Stimulated activated CD8-positive, alpha-beta memory T cell treated with anti-CD3 and anti-CD28 coated beads, Interleukin-15, amount 100 ng/mL, for 24 hours (primary cell): ENCODE results near the gene BMP4.

Experiments
- DNase-seq: peaks from one replicate; pipeline ENCODE4 v3.0.0-alpha.2; 2020; ENCODE audit warnings: low read depth

The BMP4 gene

DNA sequence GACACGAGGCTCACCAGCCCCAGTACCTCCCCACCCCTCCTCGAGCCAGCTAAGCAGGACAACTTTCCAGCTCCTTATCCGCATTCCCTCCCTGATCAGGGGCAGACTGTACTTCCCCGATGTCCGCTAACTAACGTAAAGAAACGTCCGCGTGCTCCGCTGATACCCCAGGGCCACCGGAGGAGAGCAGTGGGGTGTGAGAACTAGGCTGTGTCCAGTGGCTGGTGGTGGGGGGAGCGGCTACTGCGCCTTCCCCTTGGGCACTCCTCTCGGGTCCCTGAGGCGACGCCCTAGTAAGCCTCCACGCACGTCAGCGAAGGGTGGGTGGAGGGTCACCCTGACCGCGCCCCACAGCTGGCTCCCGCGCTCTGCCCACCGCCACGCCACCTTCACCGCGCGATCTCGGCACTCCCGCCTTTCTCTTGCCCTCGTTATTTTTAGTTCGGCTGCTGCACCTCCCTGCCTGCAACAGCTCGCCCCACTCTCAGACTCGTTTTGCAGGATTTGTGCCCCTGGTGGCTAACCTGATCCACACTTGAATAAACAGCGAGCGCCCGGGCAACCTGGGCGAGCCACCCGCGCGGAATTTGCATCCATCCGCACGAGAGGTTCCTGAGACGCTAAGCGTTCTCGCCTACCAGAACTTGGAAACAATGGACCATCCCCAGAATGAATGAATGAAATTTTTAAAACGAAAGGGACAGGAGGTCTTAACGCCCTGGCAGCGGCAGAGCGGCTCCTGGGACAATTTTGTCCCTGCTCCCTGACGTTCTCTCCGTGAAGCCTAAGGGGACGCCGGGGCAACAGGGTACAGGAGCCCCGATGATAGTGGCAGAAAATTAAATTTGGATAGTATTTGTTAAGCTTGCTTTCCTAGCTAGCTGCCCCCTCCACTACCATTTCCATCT lies 6.9 kb upstream of the BMP4 start:
- no peak for DNase-seq

DNA sequence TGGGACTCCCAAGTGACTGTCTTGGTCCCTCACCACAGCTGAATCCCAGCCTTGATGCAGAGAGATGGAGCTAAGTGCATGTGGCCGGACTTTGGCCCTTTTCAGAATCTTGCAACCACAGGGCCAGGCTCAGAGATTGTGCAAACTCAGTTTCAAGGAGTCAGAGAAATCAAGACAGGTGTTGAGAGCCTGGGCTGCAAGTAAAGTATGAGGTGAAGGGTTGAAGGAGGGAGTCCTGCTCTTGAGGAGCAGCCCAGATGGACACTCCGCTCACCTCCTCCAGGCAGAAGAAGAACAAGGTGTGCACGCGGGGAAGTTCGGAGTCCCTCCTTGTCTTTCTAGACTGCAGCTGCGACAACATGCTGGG lies 6.3 kb upstream of the BMP4 start:
- DNase-seq = no peak

DNA sequence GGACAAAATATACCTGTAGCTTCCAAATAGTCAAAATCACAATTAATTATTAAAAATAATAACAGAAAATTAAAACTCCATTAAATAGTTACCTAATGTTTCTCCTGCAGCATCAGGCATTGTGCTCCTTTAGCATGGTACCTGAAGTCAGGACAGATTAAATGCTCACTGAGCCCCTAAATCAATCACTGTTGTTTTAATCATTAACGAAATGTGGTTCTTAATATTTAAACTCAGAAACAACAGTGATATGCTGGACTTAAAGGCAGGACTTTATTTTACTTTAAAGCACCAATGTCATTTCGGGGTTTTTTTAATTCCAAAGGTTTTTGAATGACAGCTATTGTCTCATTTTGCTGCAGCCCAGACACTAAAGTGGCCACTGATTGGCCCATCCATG lies 2.0 kb upstream of the BMP4 start:
- no peak for DNase-seq

- DNase-seq = no peak
Observed at GRCh38 chr14:53957739-53958138, 1.1 kb upstream of the BMP4 start.

GRCh38 chr14:53955671-53956426 lies 776 bp downstream of the BMP4 start:
- no peak for DNase-seq

DNA sequence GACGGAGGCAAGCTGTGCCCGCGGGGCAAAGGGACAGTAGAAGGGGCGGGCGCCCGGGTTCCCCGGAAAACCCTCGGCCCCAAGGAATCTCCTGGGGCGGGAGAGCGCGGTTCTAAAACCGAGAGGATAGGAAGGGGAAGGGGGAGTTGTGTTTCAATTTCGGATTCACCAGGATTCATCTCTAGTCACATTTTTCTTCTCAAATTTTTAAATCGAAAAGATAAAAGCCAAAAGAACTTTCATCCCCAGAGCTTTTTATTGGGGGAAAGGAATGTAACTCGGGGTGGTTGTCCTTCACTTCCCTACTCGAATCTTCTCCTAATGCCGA lies 1.4 kb downstream of the BMP4 start:
- no peak for DNase-seq

DNA sequence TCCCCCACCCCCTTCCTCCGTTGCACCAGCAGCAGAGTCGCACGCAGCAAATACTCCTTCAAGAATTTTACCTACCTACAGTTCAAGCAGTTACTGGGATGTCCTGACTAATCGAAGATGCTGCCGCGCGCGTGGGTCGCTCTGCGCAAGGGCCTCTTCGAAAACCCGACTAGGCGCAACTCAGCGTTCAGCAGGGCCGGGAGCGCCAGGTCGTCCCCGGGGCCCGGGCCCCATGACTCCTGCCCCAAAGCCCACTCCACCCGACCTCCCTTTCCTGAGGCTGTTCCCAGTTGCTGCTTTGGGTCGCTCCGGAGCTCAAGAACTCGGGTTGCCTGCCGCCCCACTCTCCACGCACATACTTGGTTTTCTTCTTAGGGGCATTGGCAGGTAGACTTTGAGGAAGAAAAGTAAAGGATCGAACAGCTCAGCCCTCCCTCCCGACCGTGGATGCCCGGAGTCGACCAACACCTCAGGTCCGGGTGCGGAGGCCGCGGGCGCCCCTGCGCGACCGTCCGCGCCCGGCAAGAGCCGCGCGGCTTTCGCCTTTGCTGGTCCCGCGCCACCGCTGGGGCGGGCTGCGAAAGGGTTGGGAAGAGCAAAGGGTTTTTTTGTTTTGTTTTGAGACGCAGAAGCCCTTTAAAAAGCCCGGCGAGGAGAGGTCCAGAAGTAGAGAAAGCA lies 1.9 kb downstream of the BMP4 start:
- DNase-seq = no peak

GRCh38 chr14:53953828-53954550 lies 2.6 kb downstream of the BMP4 start:
- no peak for DNase-seq

DNA sequence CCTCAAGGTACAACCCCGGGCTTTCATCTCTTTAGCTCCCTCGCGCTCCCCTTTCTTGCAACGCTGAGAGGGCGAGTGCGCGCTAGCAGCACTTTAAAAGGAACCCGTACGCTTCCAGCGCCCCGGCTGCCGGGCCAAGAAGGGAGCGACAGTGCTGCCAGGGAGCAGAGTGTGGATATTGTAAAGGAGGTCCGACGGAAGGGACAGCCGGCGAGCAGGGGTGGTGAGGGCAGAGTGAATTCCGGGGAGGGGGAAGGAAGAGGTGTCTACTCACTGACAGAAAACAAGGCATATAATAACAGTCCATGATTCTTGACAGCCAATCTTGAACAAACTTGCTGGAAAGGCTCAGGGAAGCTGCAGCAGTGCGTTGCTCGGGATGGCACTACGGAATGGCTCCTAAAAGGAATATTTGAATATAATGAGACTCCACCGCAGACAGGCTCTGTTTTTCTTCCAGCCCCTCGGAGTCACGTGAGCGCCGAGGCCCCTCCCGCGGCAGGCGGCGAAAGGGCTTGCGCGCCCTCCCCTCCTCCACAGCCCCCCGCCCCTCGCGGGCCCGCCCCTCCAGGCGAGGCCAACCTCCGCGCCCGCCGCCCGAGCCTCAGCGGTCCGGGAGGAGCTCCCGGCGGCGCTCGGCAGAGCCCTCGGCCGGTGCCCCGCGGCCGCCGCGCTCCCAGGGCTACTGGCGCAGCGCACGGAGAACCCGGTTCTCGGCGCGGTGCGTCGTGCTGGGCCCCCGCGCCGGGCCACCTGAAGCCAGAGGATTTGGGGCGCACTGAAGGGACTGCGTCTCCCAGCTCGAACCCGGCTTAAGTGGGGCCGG lies 3.4 kb downstream of the BMP4 start:
- no peak for DNase-seq

GRCh38 chr14:53952533-53952932 lies 4.1 kb downstream of the BMP4 start:
- DNase-seq = no peak

- no peak for DNase-seq
Observed at GRCh38 chr14:53951627-53952303, 4.9 kb downstream of the BMP4 start.

GRCh38 chr14:53951243-53951626 lies 5.4 kb downstream of the BMP4 start:
- DNase-seq = no peak

GRCh38 chr14:53950031-53950793 lies 6.4 kb downstream of the BMP4 start:
- DNase-seq = no peak

DNA sequence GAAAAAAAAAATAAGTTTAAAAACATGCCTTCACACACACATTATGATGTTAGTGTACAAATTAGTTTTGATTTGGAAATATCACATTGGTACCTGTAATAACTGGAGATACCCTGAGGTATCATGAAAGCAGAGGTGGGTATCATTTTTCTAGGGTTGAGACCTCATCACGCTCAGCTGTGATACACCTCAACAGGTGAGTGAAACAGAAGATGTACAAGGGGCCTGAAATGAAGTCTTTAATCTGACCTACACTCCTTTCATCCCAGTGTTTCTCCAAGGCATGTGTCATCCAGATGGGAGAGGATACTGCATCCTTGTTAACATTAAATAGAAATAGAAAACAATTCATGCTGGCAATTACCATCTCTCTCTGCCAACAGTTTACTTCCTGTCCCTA lies 7.4 kb downstream of the BMP4 start:
- no peak for DNase-seq

GRCh38 chr14:53948205-53948884 lies 8.3 kb downstream of the BMP4 start:
- DNase-seq = no peak

GRCh38 chr14:53947452-53948204 lies 9.0 kb downstream of the BMP4 start:
- no peak for DNase-seq

DNA sequence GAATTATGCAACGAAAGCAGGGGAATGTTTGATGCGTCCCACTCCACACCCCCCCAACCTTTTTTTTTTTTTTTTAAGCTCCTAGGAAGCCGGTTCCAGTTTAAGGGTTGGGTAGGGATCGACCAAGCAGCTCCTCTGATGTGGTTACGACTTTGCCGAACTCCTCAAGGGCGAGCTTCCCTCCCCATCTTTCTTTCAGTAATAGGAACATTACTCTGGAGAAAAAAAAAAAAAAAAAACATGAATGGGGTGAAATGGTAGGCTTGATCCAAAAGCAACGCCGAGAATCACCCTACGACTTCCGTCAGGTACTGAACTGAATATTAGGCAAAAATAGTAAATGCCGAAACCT lies 9.6 kb downstream of the BMP4 start:
- no peak for DNase-seq

- no peak for DNase-seq
Observed at GRCh38 chr14:53946404-53947093, 10.1 kb downstream of the BMP4 start.
